GM21529 (cell line): ENCODE data around the gene GRK3.
A peak's percentile ranks its signal among the peaks of the same experiment; 100 is the strongest.
"Not testable (repeated sequence)": the region's sequence is repeated elsewhere in the genome, so short reads cannot be mapped to it uniquely, and the experiment has no call there.

Source experiments
- ATAC-seq: cut with Tn5 transposase; IDR thresholded peaks from one replicate; pipeline ENCODE4 v1.9.1; 2021; ENCODE audit not compliant: unreplicated experiment

The GRK3 gene

DNA sequence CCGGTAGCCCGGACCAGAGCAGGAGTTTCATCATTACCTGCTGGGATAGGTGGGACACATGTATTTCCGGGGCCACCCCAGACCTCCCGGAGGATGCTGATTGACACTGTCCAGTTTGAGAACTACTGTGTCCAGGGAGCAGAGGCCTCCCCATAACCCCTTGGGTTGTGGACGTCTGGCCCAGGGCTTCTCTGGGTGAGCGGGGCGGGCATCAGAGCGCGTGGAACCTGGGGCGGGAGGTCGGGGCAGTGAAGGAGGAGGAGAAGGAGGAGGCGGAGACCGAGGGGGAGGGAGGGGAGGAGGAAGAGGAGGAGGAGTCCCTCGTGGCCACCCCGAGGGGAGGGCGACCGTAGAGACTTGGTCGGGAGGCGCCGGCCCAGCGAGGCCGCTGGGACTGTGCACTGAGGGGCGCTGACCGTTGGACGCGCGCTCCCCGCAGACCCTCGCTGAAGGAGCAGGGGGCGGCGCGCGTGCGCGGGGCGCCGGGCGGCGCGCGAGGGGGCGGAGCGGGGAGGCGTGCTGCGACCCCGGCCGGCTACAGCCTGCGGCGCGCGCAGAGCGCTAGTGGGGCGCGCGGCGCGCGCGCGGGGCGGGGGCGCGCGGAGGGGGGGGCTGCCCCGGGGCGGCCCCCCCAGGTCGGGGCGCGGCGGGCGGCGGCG is at the start of gene GRK3:
Gene GRK3 (plus strand): TSS at position 356 of the 659 bp plus-strand sequence. CDS start 366 bp downstream, outside the sequence.
- ATAC-seq, result peak; percentile 34

DNA sequence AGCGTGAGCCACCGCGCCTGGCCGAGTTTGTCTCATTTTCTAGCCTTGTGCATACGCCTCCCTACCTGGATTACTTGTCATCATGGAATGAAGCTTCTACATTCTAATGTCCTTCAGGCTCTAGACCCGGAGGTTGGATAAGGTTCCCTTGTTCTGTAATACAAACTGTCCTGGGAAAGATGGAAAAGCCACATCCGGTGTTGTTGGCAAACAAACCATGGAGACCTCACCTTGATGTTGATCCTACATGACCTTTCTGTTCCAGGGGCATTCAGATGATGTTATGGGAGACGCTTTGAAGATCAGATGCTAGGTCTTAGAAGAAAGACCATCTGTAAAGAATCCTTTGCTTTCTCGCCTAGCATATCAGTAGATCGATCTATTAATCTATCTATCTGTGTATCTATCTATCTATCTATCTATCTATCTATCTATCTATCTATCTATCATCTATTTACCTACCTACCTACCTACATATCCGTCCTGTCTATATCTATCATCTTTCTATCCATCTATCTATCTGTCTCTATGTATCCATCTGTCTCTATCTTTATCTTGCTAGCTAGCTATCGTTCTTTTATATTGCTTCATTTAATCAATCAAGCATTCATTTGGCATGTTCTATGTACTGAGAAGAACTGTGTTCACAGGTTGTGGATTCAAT is 46.3 kb upstream of the GRK3 start:
- ATAC-seq, result no peak

DNA sequence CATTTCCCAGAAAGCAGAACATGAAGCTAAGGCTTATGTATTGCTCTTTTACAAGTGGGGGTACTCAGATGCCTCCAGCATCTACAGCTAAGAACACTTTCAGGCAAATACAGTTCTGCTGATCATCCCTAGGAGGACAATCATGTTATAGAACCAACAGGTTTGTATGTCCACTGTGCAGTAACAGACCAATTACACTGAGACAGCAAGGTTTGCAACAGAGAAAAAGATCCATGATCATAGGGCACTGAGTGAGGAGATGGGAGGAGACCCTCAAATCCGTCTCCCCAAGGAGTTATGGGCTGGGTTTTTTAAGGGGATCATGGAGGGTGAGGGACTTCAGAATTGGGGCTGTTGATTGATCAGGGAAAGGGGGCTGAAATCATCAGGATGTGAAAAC is 39.1 kb upstream of the GRK3 start:
- ATAC-seq, result no peak

DNA sequence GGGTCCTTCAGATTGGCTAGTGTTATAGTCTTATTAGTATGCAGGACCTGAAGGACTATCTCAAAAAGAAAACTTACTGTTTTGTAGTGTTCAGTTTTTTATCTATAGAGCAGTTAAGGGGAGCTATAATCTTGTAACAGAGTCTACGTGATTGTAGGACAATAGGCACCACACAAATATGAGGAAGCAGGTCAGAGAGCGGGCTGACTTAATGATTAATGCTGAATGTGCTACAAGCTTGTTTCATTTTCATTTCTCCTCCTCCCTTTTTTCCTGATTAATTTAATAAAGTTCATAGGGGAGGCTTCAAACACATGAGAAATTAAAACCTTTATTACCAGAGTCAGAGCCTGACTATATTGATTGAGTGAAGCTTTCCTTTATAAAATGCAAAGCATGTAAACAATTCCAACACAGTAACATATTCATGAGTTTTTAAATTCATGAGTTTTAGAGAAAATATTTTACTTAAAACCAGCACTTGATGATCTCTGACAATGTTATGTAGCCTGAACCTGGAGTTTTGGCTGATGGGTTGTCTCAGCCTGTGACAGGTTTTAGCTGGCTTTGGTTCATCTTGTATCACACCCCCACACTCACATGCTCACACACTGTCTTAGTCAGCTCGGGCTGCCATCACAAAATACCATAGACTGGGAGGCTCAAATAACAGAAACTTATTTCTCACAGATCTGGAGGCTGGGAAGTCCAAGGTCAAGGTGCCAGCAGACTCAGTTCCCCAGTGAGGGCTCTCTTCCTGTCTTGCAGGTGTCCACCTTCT is 38.5 kb upstream of the GRK3 start:
- ATAC-seq, result not testable (repeated sequence)

DNA sequence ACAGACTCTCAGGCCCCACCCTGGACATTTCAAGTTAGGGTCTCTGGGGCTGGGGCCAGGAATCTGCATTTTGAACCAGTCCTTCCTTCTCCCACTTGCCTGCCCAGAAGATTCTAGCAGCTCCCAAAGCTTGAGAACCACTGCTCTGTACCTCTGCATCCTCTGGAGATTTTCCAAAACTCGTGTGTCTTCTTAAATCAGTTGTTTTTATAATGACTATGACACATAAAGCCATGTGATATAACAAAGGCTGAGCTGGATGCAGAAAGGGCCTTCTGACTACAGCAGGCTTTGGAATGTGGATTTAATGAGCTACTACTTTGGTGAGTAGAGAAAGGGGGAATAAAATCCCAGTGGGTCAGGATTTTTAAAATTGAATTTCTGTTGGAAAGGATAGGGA is 37.5 kb upstream of the GRK3 start:
- not testable (repeated sequence) for ATAC-seq

DNA sequence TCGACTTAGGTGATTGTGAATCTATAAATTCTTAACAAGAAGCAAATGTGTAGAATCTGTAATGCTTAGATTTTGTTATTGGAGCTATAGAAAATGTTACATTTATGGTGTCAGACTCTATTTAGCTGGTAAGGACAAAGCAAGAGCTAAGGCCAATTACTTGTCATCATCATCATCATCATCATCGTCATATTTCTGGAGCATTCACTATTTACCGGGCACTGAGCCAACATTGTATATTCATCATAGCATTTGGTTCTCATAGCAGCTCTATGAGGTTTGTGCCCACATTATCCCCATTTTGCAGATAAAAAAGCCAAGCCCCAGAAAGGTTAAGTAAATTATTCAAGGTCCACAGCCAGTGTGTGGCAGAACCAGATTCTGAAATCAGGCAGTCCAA is 36.4 kb upstream of the GRK3 start:
- not testable (repeated sequence) for ATAC-seq

DNA sequence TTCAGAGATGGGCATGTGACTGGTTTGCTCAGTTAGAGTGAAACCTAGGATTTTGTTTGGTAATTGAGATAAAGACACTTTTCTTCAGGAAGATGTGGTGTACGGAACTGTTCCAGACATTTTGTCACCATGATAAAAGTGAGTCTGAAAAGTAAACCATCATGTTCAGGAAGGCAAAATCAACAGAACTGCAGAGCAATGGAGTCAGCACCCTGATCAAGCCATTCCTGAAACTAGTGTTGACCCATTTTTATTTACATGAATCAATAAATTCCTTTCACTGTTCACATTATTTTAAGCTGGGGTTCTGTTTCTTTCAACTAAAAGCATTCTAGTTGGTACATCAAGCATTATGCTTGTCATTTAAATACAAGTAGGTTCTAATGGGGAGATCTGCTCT is 35.4 kb upstream of the GRK3 start:
- not testable (repeated sequence) for ATAC-seq

DNA sequence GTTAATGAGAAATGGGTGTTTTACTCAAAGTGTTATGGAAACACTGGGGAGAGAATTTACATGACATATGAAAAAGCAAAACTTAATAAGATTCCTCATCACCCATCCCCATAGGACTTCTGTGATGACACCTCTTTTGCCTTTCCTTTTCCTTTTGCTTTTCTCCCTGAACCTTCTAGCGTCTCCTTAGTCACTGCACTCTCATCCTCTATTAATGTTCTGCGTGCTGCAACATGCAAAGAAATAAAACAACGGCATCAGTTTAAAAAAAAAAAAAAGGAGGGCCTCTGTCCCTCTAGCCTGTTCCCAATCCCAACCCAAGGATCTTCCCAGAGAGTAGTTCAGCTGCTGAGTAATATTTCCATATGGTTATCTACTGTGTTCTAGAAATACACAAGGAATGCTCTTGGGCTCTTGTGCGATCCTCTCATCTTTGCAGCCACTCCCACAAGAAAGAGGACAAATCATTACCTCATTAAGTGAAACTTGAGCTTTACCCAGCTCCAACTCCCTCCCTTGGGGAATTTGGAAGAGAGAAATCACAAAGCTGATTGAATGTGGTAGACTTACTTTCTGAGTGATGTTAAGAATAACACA is 34.8 kb upstream of the GRK3 start:
- not testable (repeated sequence) for ATAC-seq

DNA sequence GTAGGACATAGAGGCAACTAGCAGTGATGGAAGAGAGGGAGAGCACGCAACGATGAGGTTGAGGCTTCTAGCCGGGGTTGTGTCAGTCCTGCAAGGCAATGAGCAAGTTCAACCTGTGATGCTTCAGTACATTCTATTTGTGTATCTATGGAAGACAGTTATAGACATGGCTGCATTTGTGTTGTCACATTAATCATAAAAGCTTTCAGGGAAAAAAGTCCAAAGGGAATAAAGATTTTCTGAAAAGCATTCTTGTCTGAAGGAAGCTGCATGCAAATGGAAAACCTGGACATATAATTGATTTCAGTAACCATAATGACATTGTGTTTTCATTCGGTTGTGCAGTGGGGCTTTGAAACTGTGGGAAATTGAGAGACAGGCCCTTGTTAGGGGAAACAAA is 32.8 kb upstream of the GRK3 start:
- not testable (repeated sequence) for ATAC-seq

DNA sequence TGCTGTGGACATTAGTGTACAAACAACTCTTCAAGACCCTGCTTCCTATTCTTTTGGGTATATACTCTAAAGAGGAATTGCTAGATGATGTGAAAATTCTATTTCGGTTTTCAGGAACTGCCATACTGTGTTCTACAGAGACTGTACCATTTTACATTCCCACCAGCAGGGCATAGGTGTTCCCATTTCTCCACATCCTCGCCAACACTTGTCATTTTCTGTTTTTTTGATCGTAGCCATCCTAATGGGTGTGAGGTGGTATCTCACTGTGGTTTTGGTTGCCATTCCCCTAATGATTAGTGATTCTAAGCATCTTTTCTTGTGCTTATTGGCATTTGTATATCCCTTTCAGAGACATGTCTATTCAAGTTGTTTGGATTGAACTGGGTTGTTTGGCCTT is 29.8 kb upstream of the GRK3 start:
- no peak for ATAC-seq

DNA sequence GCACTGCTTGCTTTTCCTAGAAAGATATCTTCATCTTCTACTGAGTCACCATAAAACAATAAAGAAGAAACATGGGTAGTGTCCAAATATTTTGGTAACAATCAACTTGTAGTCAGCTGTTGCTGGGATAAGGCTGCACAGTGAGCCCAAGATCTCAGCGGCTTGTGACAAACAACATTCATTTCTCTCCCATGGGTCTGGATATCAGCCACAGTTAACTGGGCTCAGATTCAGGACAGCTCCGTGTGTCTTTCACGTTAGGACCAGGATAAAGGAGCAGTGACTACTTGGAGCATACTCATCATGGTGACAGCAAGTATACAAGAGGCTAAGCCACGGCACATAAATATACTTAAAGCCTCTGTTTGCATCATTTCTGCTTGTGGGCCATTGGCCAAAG is 27.9 kb upstream of the GRK3 start:
- ATAC-seq, result no peak

DNA sequence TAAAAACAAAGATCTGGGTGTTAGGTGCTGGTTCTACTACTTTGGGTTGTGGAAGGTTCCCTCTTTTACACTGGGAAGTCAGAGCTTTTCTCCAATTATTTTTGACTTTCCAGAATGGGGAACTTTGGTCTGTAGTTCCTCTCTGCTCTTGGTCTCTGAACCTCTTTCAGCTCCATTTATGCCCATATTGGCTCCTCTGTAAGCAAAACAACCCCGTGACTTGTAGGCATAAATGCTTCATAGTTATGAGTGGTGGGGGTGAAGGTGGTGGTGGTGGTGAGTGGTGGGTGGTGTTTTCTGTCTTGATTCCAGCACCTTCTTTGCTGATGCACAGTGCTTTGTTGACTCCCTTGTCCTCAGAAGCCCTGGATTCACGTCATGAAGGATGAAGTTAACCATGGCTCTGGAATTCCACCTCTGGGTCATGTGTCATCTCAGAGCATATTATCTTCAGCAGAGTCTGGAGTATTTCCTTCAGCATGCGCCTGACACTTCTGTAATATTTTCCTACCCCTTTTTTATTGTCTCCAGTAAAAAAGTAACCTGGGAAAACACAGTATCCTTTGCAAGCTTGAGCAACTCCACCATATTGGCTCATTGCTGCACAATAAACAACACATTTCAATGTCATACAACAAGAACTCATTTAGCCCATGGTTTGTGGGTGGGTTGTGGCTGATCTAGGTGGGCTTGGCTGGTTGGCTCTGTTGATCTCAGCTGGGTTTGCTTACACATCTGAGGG is 24.1 kb upstream of the GRK3 start:
- no peak for ATAC-seq

DNA sequence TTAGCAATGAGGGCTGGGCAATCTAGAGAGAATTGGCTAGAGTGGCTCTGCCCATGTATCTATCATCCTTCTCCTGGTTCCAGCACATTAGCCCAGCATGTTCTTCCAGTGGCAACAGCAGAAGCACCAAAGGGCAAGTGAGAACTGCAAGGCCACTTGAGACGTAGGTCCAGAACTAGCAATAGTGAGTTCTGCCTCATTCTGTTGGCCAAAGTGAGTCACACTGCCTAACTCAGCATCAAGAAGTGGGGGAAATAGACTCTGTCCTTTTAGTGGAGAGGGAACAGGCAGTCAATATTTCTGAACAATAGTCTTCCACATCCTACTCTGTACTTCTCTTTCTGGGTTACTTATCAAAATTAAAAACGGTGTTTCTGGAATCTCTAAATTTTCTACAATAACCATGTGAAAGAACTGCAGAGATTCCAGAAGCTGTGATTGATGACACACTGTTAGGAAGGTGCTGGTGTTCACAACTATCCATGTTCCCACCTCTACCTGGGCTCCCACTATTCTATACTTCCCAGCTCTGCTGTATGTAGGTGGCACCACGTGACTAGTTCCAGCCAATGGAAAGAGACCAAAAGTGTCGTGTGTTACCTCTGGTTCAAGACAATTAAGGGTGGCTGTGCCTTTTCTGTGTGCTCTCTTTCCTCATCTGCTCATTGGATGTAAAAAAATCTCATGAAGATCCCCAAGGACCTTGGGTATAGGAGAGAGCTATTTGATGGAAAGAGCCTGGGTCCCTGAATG is 23.4 kb upstream of the GRK3 start:
- no peak for ATAC-seq

DNA sequence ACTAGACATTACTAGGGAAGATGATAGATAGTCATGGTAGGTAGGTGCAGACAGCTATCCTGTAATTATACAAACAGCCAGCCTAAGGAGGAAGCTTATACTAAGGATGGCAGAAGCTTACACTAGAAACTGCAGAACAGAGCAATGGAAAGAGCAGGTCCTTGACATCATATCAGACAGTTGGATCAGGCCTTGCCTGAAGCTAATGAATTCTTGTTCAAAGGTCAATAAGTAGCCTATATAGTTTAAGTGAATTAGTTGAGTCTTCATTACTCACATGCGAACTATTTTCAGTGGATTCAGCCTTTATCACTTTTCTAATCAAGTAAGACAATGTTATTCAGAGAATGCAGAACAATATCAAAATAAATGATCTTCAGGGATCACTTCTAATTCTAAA is 22.3 kb upstream of the GRK3 start:
- ATAC-seq, result no peak

DNA sequence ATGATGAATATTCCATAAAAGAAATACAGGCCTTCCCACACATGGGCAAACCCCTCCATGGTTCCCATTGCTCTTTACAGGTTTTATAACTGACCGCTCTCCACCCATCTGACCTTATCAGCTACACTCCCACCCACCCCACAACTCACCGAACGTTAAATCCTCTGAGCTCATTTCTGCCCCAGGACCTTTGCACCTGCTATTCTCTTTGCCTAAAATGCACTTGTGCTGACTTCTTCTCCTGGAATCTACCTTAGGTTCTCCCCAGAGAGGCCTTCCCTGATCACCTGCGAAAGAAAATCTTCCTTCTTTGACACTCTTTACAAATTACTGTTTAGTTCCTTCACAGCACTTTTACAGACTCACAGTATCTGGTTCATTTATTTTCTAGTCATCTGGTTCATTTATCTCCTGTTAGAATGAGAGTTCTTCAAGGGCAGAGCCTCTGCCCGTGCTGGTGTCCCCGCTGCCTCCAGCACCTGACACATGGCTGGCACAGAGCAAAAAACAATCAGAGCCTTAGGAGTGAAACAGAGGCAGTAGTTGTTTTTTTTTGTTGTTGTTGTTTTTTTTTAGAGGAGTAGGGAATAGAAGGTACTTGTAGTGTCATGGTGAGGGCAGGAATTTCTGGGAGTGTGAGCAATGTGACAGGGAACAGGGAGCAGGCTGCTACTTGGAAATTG is 21.6 kb upstream of the GRK3 start:
- ATAC-seq, result no peak

DNA sequence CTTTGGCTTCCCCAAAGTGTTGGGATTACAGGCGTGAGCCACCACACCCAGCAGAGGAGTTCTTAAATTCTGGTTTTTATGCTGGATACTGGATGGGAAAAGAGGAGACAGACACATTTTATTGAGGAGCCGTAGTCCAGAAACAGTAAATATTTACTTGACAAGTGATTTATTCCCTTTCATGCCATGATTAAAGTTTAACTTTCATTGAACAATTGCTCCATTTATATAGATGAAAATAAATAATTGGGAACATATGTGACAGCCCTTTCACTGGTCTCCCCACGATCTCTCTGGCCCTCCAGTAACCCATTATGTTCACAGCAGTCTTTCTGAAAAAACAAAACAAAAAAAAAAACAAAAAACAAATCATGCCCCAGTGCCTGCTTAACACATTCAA is 19.3 kb upstream of the GRK3 start:
- no peak for ATAC-seq

DNA sequence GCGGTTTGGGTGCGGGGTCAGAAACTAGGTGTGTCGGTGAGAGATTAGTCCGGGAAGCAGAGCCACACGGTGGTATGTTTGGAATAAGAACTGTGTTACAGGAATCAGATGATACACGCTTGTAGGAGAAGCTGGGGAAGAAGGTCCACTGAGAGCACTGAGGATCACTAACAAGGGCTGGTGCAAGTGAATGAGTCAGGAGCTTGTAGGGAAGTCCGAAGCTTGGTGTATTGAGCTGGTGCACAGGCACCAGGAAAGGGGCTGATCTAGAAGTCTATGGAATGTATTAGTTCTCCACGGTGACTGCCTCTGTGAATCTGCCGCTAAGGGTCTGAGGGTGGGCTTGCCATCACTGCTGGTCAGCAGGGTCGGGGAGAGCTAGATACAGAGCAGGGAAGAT is 18.8 kb upstream of the GRK3 start:
- no peak for ATAC-seq

DNA sequence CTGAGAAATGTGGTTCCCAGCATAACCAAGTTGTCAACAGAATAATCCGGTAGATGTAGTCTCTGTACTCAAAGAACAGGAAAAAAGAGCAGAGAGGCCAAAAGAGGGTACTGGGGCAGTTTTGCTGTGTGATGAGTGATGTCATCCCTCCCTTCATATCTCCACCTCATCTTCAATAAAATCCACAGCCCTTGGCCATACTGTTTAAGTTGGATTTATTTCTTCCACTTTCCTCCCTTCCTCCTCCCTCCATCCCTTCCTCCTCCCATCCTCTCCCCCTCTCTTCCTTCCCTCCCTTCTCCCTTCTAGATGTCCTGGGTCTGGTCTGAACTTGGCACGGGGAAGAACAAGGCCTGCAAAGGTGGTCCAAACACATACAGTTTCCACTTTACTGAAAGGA is 18.2 kb upstream of the GRK3 start:
- no peak for ATAC-seq

DNA sequence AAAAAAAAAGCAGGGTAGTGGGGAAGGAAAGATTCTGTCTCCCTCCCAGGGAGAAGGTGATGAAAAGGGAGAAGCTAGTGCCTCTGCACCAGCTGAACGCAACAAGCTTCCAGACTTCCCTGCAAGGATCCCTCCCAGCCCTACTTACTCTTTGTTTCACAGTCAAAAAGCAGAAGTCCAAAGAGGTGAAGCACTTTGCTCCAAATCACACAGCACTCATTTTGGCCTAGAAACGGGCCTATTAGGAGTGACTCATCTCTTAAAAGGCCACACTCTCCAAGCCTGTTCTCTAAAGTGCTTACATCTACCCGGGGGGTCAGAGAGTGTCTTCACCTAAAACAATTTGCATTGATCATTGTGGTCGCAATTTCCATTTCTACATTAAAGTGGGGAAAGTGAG is 17.7 kb upstream of the GRK3 start:
- ATAC-seq, result no peak
